Activated T-cell treated with anti-CD3 and anti-CD28 coated beads for 4 hours (primary cell): ENCODE data around the gene NMT1.

ENCODE experiments used
- DNase-seq: peaks from one replicate; pipeline ENCODE4 v3.0.0-alpha.2; 2020

NMT1 gene

DNA sequence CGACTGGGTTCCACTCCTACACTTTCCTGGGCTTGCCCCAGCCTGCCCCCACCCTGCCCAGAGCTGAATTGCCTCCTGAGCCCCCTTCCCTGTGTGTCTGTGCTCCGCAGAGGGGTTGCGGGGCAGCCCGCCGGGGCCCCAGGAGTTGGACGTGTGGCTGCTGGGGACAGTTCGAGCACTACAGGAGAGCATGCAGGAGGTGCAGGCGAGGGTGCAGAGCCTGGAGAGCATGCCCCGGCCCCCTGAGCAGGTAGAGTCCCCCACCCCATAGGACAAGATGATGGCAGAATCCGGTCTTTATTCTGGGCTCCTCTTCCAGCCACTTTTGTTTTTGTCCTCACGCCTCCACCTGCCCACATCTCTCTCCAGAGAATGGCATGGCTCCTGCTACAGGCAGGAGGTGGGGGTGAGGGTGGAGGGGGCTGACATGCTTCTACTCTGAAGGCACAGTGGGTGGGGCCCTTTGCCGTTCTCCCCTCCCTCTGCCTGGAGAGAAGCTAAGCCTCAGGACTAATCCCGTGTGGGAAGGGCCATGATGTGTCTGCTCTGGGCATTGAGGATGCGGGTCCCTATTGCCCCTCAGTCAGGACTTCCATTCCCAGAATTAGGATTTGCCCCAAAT, 77.9 kb downstream of the NMT1 start:
- DNase-seq, result no peak

GRCh38 chr17:45139533-45139920, 78.4 kb downstream of the NMT1 start:
- no peak for DNase-seq

GRCh38 chr17:45143094-45143670, 82.1 kb downstream of the NMT1 start:
- DNase-seq, result no peak

DNA sequence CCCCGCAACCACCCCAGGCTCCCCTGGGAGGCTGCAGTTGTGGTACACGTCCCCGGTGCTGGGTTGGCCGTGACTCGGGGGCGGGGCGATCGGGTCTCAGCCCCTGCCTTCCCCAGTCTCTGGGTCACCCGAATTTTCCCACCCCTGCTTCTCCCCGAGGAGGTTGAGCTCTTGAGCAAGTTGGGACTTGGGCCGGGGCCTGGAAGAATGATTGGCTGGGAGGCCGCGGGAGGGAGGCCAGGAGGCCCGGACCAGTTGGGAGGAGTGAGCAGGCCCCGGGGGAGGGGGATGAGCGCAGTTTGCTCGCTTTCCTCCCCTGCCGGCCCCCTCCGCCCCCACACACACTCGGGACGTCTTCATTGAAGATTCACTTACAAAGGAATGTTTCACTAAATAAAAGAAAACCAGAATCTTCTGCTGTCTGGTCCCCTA, 82.7 kb downstream of the NMT1 start:
- DNase-seq, result peak; percentile 27

- no peak for DNase-seq
Measured at GRCh38 chr17:45144199-45145034, 83.3 kb downstream of the NMT1 start.

- no peak for DNase-seq
Measured at GRCh38 chr17:45145035-45145389, 83.9 kb downstream of the NMT1 start.

DNA sequence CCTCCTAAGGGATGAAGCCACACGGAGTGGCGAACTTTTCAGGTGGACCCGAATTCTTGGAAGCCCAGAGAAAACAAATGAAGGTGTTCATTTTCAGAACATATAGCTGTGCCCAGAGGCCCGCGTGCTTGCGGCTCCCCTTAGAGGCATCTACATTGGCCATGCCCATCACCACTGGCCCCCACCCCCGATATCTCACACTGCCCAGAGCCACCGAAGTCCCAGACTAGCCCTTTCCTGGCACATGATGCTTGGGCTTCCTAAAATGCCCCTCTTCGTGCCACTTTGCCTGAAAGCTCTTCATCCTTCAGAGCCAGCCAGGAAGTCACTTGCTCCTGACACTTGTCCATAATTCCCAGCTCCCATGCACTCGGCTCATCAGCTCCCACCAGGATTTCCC, 85.0 kb downstream of the NMT1 start:
- DNase-seq, result no peak

GRCh38 chr17:45146592-45146889, 85.4 kb downstream of the NMT1 start:
- DNase-seq, result no peak

DNA sequence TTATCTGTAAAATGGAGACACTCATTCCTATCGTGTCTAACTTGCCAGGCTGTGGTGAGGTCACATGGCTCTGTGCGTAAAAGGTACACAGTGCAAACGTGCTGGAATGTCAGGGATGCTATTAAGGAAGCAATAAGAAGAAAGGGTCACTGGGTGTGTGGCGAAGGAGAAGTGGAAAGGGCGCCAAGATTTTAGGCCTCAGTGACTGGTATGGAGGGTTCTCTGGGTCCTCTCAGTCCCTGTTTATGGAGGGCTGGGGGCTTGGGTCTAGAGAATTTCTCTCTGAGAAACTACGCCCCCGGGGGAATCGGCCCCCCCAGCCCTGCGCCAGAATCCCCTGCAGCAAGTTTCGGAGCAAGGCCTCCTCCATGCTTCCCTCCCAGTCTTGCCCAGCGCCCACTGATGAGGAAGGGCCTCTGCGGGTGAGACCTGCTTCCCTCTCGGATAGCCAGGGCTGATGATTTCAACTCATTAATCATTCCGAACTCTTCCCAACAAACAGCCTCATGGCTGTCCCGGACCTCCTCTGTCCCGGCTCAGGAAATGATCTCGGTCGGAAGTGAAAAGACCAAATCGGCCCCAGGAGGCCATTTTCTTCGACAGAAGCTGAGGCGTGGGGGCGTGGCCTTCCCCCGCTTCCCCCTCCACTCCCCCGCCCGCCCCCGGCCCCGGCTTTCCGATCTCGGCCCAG, 85.9 kb downstream of the NMT1 start:
- no peak for DNase-seq

- DNase-seq, result peak; percentile 67
Measured at GRCh38 chr17:45147581-45148182, 86.6 kb downstream of the NMT1 start.

- DNase-seq, result peak; percentile 99
Measured at GRCh38 chr17:45148183-45149036, 87.3 kb downstream of the NMT1 start, which contains the start of gene HEXIM1. TSS of gene HEXIM1 (plus strand) at chr17:45148475. CDS start at chr17:45149191, 716 bp downstream.

DNA sequence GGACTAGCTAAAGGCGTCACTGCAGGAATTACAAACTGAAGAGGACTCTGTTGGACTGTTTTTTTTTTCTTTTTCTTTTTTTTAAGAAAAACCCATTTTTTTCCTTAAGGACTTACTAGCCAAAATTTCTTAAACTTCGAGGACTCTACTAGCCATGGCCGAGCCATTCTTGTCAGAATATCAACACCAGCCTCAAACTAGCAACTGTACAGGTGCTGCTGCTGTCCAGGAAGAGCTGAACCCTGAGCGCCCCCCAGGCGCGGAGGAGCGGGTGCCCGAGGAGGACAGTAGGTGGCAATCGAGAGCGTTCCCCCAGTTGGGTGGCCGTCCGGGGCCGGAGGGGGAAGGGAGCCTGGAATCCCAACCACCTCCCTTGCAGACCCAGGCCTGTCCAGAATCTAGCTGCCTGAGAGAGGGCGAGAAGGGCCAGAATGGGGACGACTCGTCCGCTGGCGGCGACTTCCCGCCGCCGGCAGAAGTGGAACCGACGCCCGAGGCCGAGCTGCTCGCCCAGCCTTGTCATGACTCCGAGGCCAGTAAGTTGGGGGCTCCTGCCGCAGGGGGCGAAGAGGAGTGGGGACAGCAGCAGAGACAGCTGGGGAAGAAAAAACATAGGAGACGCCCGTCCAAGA, 88.0 kb downstream of the NMT1 start:
- DNase-seq, result peak; percentile 58

- no peak for DNase-seq
Measured at GRCh38 chr17:45149669-45150664, 88.8 kb downstream of the NMT1 start.

DNA sequence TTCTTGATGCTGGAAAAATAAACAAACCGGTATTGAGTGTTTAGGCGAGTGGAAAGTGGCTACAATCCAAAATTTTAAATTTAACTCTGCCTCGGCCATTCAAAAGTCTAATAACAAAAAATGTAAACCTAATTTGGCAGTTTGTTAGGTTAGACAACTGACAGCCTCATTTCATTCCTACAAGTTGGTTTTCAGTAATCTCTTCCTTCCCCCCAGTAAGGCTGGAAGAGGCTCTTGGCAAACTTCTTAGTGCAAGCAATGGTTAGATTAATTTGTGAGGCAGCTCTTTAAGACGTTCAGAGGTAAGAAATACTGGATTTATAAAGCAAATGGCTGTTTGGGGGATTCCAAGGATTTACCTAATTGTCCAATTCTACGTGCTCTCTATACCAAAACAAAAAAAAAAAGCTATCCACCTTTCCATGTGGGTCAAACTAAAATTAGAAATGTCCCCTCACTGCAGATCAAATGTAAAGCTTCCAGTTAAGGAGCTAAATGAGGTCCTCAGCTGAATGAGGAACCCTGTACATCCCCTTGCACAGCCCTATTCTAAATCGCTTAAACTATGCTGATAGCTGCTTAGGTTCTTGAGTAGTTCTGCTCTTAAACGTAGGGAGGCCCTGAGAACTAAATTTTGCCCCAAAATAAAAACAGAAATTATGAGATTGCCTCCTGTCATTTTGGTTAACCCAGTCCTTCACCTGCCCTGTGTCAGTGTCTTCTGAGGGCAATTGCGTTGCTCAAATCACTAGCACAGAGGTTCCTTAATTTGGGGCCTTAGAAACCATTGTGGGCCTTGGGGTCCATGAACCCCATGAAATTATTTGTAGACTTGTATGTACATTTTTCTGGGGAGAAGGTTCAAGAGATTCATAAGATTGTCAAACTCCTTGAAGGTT, 90.0 kb downstream of the NMT1 start:
- no peak for DNase-seq

GRCh38 chr17:45155029-45155428, 93.9 kb downstream of the NMT1 start:
- no peak for DNase-seq

GRCh38 chr17:45155483-45155882, 94.4 kb downstream of the NMT1 start:
- no peak for DNase-seq

DNA sequence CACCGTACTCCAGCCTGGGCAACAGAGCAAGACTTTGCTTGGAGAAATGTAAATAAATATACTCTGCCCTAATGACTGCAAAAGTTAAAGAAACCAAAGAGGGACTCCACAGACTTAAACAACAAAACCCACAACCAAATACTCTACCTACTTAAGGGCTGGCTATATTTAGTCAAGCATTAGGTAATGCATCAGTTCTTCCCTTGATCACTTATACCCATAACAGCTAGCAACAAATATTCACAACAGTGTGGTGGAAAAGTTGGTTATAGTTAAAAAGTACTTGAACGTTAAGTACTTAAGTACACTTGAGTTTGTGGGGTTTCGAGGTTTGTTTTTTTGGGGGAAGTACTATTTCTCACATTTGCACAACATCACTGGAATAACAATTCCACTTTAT, 95.1 kb downstream of the NMT1 start:
- no peak for DNase-seq
